Brain microvascular endothelial cell (primary cell): Measurements from ENCODE around the gene PARD3.

Experiments used
- DNase-seq: peaks from one replicate; pipeline ENCODE4 v3.0.0-alpha.2; 2020
- H3K27ac ChIP-seq: fragments of 250-450 bp; sonication (Bioruptor Pico); 2 replicates; pipeline ENCODE4 v1.5.1; 2020; ENCODE audit warnings: mild to moderate bottlenecking, moderate library complexity
- H3K27me3 ChIP-seq: fragments of 250-450 bp; sonication (Bioruptor Pico); replicated peaks from 2 replicates; pipeline ENCODE4 v1.5.1; 2020; ENCODE audit warnings: mild to moderate bottlenecking
- H3K36me3 ChIP-seq: fragments of 250-450 bp; sonication (Bioruptor Pico); replicated peaks from 2 replicates; pipeline ENCODE4 v1.5.1; 2020; ENCODE audit warnings: mild to moderate bottlenecking
- H3K4me3 ChIP-seq: 2 replicates; pipeline ENCODE4 v1.5.1; 2011; ENCODE audit warnings: low read depth, mild to moderate bottlenecking, control low read depth, low read length, moderate library complexity
- in situ Hi-C: cut with HindIII; loops from 2 replicates; pipeline ENCODE4 v1.10.0; 2017; ENCODE audit warnings: low sequenced_read_pairs, low pct_ligation_motif_present
- TF ChIP-seq, protein P1 (sequence below): IDR thresholded peaks from 2 replicates; pipeline ENCODE4 v1.5.1; 2011; ENCODE audit warnings: low read depth, mild to moderate bottlenecking, moderate library complexity, low read length, control low read depth, inconsistent platforms; ENCODE audit errors: missing control alignments

Gene PARD3

DNA sequence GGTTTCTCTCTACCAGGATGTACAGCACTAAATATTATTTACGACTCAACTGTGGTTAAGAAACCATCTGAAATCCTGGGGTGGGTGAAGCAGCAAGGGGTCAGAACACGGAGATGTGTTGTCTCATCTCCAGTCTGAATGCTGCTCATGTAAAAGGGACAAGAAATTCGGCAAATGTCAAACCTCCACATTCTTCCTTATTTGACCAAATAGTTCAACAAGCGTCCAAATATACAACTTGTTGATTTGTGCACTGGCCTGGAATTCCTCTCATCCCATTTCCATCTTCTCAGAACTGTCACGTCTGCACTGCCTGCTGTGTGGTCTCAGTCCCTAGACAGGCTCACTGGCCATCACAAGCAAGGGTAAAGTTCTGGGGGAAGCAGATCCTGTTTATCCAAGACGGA, 520.0 kb downstream of the PARD3 start:
- no peak for DNase-seq
- Histone ChIP-seq H3K4me3 (no peak overlapping the region), H3K27ac (no peak overlapping the region), H3K36me3 (no peaks in the 10 kb centered on the region), H3K27me3 (no peaks in the 10 kb centered on the region)
- TF ChIP-seq, protein P1, sequence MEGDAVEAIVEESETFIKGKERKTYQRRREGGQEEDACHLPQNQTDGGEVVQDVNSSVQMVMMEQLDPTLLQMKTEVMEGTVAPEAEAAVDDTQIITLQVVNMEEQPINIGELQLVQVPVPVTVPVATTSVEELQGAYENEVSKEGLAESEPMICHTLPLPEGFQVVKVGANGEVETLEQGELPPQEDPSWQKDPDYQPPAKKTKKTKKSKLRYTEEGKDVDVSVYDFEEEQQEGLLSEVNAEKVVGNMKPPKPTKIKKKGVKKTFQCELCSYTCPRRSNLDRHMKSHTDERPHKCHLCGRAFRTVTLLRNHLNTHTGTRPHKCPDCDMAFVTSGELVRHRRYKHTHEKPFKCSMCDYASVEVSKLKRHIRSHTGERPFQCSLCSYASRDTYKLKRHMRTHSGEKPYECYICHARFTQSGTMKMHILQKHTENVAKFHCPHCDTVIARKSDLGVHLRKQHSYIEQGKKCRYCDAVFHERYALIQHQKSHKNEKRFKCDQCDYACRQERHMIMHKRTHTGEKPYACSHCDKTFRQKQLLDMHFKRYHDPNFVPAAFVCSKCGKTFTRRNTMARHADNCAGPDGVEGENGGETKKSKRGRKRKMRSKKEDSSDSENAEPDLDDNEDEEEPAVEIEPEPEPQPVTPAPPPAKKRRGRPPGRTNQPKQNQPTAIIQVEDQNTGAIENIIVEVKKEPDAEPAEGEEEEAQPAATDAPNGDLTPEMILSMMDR, result no peak
- in situ Hi-C loops, result no loop called here

DNA sequence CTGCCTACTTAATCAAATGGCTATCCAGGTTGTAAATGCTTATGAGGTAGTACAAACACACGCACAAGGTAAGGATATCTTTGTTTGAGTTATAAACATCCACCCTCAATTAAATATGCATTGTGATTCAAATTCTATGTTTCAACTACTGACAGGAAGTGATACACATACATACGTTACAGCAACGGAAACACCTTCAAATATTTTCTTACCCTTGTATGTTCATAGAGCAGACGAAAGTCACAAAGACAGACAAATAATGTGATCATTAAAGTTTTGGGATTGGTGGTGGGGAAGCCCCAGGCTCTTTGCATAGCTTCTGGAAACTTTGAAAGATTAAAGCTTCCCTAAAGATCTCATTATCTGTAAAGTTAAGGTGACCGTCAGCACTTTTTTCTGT, 521.0 kb downstream of the PARD3 start:
- Histone ChIP-seq H3K36me3 (no peaks in the 10 kb centered on the region), H3K27me3 (no peaks in the 10 kb centered on the region), H3K27ac (no peak overlapping the region), H3K4me3 (no peak overlapping the region)
- TF ChIP-seq, protein P1, result no peak
- no peak for DNase-seq
- in situ Hi-C loops, result no loop called here

DNA sequence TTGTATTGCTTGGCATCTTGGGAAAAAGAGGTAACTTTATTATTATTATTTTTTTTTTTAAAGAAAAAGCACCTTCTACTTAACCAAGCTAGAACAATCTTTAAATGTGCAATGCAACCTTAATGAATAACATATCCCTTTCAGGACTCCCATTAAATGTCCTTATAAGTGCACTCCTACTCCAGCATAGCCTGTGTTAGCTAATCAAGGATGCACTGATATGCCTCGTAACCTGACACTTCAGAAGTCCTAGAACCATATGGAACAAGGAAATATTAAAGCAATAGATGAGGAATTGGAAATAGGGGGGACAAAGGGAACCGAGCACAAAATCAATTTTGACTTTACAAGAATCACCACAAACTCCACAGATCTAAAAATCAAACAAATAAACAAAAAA, 522.4 kb downstream of the PARD3 start:
- H3K27me3 ChIP-seq, result no peaks in the 10 kb centered on the region
- no peak overlapping the region for H3K4me3 ChIP-seq
- TF ChIP-seq, protein P1, result no peak
- in situ Hi-C loops, result no loop called here
- DNase-seq, result no peak
- no peak overlapping the region for H3K27ac ChIP-seq
- no peaks in the 10 kb centered on the region for H3K36me3 ChIP-seq

DNA sequence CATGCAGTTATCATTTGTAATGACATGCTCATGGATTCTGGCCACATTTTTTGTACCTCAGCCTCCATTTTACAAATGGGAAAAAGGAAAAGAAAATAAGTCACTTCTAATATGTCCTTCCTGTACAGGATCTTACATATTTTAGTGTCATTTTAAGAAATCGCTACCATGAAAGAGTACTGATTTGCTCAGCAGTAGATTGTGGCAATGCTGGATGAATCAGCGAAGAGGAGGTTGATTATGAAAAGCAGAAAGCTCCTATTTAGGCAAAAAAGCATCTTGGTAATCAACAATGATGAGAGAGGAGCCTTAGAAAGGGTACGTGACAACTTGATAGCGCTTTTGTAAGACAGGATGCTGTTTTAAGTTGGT, 522.9 kb downstream of the PARD3 start:
- DNase-seq, result no peak
- Histone ChIP-seq H3K27me3 (no peaks in the 10 kb centered on the region), H3K27ac (no peak overlapping the region), H3K4me3 (no peak overlapping the region), H3K36me3 (no peaks in the 10 kb centered on the region)
- TF ChIP-seq, protein P1, result no peak
- in situ Hi-C loops, result no loop called here

DNA sequence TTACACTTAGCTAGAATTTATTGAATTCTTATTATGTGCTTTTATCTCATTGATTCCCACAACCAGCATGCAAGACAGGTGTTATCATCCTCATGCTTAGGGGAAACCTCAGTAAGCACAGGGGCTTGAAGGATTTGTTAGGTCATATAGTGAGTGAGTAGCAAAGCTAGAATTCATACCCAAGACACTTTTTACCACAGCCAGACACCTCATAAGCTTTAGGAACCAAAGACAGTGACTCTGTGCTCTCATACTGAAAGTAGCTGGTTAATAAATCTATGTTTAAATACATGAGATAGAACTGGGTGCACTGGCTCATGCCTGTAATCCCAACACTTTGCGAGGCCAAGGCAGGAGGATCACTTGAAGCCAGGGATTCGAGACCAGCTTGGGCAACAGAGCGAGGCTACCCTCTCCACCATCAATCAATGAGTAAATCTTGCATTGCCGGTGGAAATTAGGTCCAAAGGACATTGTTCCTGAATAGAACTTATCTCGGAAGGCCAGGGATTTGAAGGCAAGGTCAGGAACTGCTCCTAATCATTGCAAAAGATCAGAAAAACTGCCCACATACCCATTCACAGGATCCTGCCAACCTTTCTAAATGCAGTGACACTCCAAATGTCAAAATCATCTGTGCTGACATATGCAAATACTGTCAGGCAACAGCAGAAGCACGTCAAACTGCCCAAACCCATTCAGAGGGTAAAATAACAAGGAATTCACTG, 523.5 kb downstream of the PARD3 start:
- no peak for DNase-seq
- no peak overlapping the region for H3K27ac ChIP-seq
- H3K36me3 ChIP-seq, result no peaks in the 10 kb centered on the region
- TF ChIP-seq, protein P1, result no peak
- in situ Hi-C loops, result no loop called here
- no peaks in the 10 kb centered on the region for H3K27me3 ChIP-seq
- no peak overlapping the region for H3K4me3 ChIP-seq
